Esophagus (tissue), 2 donors: Measurements from ENCODE around the gene CCDC73. TPM values are rescaled to one million over a fixed set of nuclear protein-coding genes. Genes with fewer than 3 reads are reported as not detected.
"Not testable (repeated sequence)": the region's sequence is repeated elsewhere in the genome, so short reads cannot be mapped to it uniquely, and the experiment has no call there.

Experiments used
- H3K27ac ChIP-seq, 2 donors: one replicate each; pipeline ENCODE4 v1.5.1; 2013; ENCODE audit warnings: low read depth in 2 of 2, mild to moderate bottlenecking in 2 of 2, inconsistent platforms in 1 of 2, low read length in 1 of 2, moderate library complexity in 1 of 2
- H3K27me3 ChIP-seq, 2 donors: one replicate each; pipeline ENCODE4 v1.6.1; 2013; ENCODE audit warnings: low read length in 2 of 2, control low read depth in 1 of 2, mild to moderate bottlenecking in 1 of 2; ENCODE audit not compliant: insufficient read depth in 2 of 2, control insufficient read depth in 1 of 2
- H3K36me3 ChIP-seq, 2 donors: one replicate each; pipeline ENCODE4 v1.6.1; 2013; ENCODE audit warnings: low read length in 1 of 2; ENCODE audit not compliant: control insufficient read depth in 2 of 2, insufficient read depth in 2 of 2
- H3K4me1 ChIP-seq, 2 donors: one replicate each; pipeline ENCODE4 v1.6.1; 2013; ENCODE audit warnings: low read length in 1 of 2; ENCODE audit not compliant: control insufficient read depth in 2 of 2, insufficient read depth in 2 of 2
- H3K4me3 ChIP-seq, 2 donors: one replicate each; pipeline ENCODE4 v1.5.1; 2013; ENCODE audit warnings: low read length in 2 of 2, mild to moderate bottlenecking in 2 of 2, low read depth in 1 of 2, moderate library complexity in 1 of 2
- H3K9me3 ChIP-seq, 2 donors: one replicate each; pipeline ENCODE4 v1.6.1; 2013; ENCODE audit warnings: mild to moderate bottlenecking in 2 of 2, low read depth in 1 of 2, low read length in 1 of 2, moderate library complexity in 1 of 2; ENCODE audit not compliant: control insufficient read depth in 2 of 2, insufficient read depth in 1 of 2
- WGBS, 2 donors: extraction: QIAGEN DNeasy Blood & Tissue Kit; methylation state at CpG; one replicate each; pipeline ENCODE4 v1.1.7; 2013; 5-methylcytosine and 5-hydroxymethylcytosine counted together
- polyA plus RNA-seq, 2 donors: library from polyadenylated mRNA; stranded (reverse); fragments of 200-250 nt; gene quantifications; one replicate each; pipeline ENCODE4 v1.2.3, GENCODE V29; 2013
- donor health status: healthy with polysubstance abuse.
- donor health status: Bipolar disorder and iron deficiency.

CCDC73 gene
- polyA plus RNA-seq, 2 donors: 0.02 to 0.05 TPM

DNA sequence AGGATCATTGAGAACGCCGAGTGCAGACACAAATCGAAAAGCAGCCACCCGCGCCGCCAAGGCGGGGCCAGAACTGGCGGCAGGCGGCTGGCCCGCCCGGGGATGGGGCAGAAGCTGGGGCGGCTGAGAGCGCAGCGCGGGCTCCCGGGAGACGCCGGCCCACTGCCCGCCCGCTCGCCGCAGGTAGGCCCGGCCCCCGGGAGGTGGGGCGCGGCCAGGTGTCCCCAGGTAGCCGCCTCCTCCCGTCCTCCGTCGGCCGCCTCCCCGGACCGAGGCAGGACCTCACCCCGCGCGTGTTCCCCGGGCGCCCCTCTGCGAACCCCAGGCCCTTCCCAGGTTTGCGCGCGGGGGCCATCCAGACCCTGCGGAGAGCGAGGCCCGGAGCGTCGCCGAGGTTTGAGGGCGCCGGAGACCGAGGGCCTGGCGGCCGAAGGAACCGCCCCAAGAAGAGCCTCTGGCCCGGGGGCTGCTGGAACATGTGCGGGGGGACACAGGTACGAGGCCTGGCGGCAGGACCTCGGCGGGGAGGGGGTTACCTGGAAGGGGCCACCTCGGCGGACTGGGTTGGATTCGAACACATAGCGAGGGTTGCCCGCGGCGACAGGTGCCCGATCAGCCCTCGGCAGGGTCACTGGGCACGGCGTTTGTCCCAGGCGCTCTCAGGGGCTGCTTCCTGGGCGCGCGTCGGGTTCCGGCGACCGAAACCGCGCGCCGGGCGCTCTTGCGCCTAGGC lies 35.4 kb upstream of the CCDC73 start, which contains the start of gene PRRG4:
PRRG4 (plus strand) TSS at position 248 of the 733 bp plus-strand sequence. CDS start 603 bp downstream, outside the sequence.
- Histone ChIP-seq H3K27ac (peak within 1 kb of the TSS; percentile 91 to 94), H3K27me3 (no peaks in the 10 kb centered on the region), H3K9me3 (no peaks in the 10 kb centered on the region), H3K4me3 (peak within 1 kb of the TSS; percentile 65 to 67), H3K4me1 (no peaks in the 10 kb centered on the region), H3K36me3 (peaks cover under 1 to 4% of the 10 kb centered on the region in 2 donors)
- 1% methylated on average over 81 to 85 of the region's 85 CpGs for WGBS, 2 donors

DNA sequence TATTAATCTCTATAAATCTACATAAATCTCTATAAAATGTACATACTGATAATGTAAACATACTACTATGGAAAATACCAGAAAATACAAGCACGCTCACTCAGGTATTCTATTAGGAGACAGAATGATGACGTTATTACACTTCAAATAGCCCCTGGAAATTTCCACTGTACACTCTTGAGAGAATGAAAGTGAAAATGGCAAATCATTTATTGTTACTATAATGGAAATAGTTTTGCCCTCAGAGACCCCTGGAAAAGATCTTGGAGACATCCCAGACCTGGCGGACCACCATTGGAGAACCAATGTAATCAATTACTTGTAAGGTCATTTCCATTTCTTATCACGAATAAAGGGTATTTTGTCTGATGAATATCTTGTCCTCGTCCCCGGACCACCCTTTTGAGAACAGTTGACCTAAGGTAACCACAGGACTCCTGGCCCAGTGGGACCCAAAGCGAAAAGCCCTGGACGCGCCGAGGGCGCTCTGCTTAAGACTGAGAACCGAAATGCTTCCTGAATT lies 34.8 kb upstream of the CCDC73 start:
- Histone ChIP-seq H3K36me3 (peaks cover 4% of the 10 kb centered on the region in 2 donors), H3K27ac (peak overlapping the region; percentile 91 to 94), H3K27me3 (no peaks in the 10 kb centered on the region), H3K4me3 (peak overlapping the region; percentile 65 to 67), H3K9me3 (no peaks in the 10 kb centered on the region), H3K4me1 (no peaks in the 10 kb centered on the region)
- 4 to 6% methylated on average over 12 of the region's 12 CpGs for WGBS, 2 donors

DNA sequence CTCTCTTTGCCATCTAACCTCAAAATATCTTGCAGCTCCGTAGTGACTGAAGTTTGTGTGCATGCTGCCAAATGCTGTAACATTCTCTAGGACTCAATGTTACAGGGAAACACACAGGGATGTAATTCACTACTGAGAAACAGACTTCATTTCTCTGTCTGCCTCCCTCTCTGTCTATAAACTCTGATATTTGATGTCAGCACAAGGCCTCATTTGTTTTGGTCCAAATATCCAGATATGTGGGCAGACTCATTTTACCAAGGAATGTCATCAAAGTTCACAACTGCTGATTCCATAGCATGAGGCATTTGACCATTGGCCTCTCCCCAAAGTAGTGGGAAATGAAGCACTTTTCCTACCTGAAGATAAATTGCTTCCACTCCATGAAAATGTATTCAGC lies 32.8 kb upstream of the CCDC73 start:
- Histone ChIP-seq H3K27me3 (no peaks in the 10 kb centered on the region), H3K4me1 (no peaks in the 10 kb centered on the region), H3K27ac (no peak overlapping the region), H3K4me3 (no peak overlapping the region), H3K36me3 (peaks cover 0 to 4% of the 10 kb centered on the region in 2 donors), H3K9me3 (no peaks in the 10 kb centered on the region)
- 86 to 87% methylated on average over 1 of the region's 1 CpG for WGBS, 2 donors

DNA sequence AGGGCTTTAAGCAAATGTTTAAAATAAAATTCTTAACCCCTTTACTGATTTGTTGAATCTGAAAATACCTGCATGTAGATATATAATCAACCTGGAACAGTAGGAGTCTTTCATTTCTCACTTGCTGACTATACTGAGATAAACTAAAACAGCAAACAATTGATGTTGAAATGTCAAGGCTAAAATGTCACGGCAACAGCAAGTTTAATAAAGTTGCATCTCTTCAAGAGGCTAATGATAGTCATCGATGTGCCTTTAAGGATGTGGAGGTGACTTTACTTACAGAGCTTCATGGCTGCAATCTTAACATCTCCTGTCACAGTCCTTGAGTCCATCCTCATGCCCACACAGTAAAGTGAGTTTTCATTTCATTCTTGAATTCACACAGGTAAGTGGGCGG lies 31.7 kb upstream of the CCDC73 start:
- no peak overlapping the region for H3K27ac ChIP-seq

DNA sequence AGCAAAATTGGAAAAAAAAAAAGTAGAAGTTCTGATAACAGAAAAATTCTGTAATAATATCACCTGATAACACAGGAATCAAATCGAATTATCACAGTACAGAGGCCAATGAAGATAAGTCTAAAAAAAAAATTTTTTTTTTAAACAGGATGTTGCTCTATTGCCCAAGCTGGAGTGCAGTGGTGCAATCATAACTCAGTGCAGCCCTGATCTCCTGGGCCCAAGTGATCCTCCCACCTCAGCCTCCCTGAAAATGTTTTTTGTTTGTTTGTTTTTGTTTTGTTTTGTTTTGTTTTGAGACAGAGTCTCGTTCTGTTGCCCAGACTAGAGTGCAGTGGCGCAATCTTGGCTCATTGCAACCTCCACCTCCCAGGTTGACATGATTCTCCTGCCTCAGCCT lies 29.2 kb upstream of the CCDC73 start:
- not testable (repeated sequence) for H3K9me3 ChIP-seq, H3K36me3 ChIP-seq, H3K27me3 ChIP-seq, H3K27ac ChIP-seq, H3K4me3 ChIP-seq, H3K4me1 ChIP-seq
- 85 to 87% methylated on average over 3 of the region's 3 CpGs for WGBS, 2 donors

More for the DNA sequence above, 31.7 kb upstream of the CCDC73 start:
- Histone ChIP-seq H3K4me1 (no peaks in the 10 kb centered on the region), H3K4me3 (no peak overlapping the region), H3K9me3 (no peaks in the 10 kb centered on the region), H3K27me3 (no peaks in the 10 kb centered on the region), H3K36me3 (peaks cover 0 to 4% of the 10 kb centered on the region in 2 donors)
- 55 to 65% methylated on average over 3 of the region's 3 CpGs for WGBS, 2 donors

DNA sequence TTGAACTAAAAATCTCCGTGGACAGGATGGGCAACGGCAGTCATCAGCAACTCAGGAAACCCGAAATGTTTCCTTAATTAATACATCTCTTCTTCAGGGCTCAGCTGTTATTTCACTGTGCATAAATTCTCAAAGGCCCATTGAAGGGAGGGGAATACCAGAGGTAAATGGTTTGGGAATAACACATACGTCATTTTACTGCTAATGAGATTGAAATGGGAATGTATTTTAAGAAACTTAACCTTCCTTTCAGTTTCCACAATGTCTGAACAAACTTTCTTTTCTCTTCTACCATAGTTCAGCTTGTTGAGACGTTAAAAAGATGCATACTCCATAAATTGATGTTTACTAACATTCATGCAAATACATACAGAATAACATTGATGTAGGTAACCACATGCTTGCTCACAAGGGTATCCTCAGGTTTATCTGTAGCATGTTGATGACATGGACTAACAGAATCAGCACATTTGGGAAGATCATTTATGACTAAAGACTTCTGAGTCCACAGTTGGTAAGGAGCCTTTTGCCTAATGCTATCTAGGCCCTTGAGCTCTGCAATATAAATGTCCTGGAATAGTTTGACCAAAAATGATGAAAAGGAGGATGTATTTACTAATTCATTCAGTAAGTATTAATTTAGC lies 27.6 kb upstream of the CCDC73 start:
- no peak overlapping the region for H3K27ac ChIP-seq
- H3K4me3 ChIP-seq: no peak overlapping the region
- H3K4me1 ChIP-seq: no peaks in the 10 kb centered on the region
- WGBS, 2 donors: 58 to 60% methylated on average over 5 of the region's 5 CpGs
- H3K27me3 ChIP-seq: no peaks in the 10 kb centered on the region
- H3K36me3 ChIP-seq: peaks cover 0 to 4% of the 10 kb centered on the region in 2 donors
- no peaks in the 10 kb centered on the region for H3K9me3 ChIP-seq

DNA sequence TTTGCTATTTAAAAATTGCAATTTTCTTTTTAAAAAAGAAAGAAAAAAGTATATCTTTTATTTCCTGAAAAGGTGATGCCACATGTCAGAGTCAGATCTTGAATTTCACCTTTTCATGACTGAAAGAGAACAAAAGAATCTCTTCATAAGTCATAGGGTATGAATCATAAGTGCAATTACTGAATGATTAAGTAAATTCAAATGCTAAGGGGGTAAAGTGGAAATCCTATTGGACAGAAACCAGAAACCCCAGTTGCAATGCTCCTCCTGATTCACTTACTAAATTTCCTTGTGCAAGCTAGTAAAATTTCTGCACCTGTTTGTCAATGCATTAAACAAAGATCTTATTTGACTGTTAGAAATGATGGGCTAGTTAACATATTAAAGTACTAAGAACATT lies 27.1 kb upstream of the CCDC73 start:
- H3K27me3 ChIP-seq: no peaks in the 10 kb centered on the region
- H3K9me3 ChIP-seq: no peaks in the 10 kb centered on the region
- no peak overlapping the region for H3K27ac ChIP-seq
- H3K4me1 ChIP-seq: no peaks in the 10 kb centered on the region
- peaks cover 0 to 4% of the 10 kb centered on the region in 2 donors for H3K36me3 ChIP-seq
- no peak overlapping the region for H3K4me3 ChIP-seq

DNA sequence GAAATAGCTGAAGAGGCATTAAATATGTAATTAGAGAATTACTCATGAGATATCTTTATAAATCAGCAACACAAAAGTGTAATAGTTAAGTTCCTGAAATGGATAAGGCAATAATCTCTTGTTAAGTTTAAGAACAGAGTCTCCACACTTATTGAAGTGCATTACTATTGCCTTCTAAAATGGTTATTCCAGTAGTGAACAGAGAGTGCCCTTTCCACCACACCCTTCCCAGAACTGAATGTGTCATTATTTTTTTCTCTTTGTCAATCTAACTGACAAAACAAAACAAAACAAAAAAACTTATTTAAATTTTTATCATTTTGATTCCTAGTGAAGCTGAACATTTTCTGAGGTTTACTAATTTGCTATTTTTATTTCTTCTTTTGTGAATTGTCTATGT lies 26.0 kb upstream of the CCDC73 start:
- Histone ChIP-seq H3K4me1 (no peaks in the 10 kb centered on the region), H3K9me3 (no peaks in the 10 kb centered on the region), H3K36me3 (peaks cover 0 to 4% of the 10 kb centered on the region in 2 donors), H3K4me3 (no peak overlapping the region), H3K27ac (no peak overlapping the region), H3K27me3 (no peaks in the 10 kb centered on the region)

DNA sequence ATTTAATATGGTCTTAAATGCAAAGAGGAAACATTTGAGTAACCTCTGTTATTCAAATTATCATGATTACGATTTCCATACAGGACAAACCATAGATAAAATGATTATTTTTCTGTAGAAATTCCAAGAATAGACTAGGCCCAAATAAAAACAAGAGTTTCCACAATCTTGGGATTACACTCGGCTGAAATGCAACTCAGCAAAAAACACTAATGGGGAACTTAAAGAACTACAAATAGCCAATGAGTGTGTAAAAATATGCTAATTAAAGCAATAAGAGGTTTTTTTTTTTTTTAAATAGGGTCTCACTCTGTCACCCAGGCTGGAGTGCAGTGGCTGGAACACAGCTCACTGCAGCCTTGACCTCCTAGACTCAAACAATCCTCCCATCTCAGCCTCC lies 24.7 kb upstream of the CCDC73 start:
- Histone ChIP-seq H3K27ac (no peak overlapping the region), H3K4me3 (no peak overlapping the region), H3K9me3 (no peaks in the 10 kb centered on the region), H3K4me1 (no peaks in the 10 kb centered on the region), H3K27me3 (no peaks in the 10 kb centered on the region), H3K36me3 (no peaks in the 10 kb centered on the region)
- 79 to 82% methylated on average over 2 of the region's 2 CpGs for WGBS, 2 donors

DNA sequence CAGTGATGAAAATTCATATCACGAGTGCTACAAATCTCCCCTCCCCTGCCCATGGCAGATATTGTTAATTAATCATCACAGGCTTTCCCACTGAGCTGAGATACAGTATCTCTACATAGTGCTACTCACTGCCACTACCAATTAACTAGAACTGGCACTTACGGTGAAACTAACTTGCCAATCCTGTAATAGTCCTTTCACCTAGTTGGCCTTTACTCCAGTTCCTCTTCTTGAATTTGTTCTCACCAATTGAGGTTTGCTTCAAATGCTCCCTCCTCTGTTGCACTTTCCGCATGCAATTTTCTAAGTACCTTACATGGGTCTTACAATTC lies 23.4 kb upstream of the CCDC73 start:
- no peaks in the 10 kb centered on the region for H3K27me3 ChIP-seq
- H3K9me3 ChIP-seq: no peaks in the 10 kb centered on the region
- no peaks in the 10 kb centered on the region for H3K4me1 ChIP-seq
- 71 to 72% methylated on average over 3 of the region's 3 CpGs for WGBS, 2 donors
- H3K27ac ChIP-seq: peak overlapping the region in 1 of 2 donors; percentile 21
- no peak overlapping the region for H3K4me3 ChIP-seq
- H3K36me3 ChIP-seq: no peaks in the 10 kb centered on the region
